HG02678 (cell line): ENCODE results near the gene SENP8.
"Not testable (repeated sequence)": the region's sequence is repeated elsewhere in the genome, so short reads cannot be mapped to it uniquely, and the experiment has no call there.

Experiments used
- ATAC-seq: cut with Tn5 transposase; IDR thresholded peaks from one replicate; pipeline ENCODE4 v1.9.1; 2021; ENCODE audit warnings: mild to moderate bottlenecking, moderate library complexity; ENCODE audit not compliant: unreplicated experiment

The SENP8 gene

DNA sequence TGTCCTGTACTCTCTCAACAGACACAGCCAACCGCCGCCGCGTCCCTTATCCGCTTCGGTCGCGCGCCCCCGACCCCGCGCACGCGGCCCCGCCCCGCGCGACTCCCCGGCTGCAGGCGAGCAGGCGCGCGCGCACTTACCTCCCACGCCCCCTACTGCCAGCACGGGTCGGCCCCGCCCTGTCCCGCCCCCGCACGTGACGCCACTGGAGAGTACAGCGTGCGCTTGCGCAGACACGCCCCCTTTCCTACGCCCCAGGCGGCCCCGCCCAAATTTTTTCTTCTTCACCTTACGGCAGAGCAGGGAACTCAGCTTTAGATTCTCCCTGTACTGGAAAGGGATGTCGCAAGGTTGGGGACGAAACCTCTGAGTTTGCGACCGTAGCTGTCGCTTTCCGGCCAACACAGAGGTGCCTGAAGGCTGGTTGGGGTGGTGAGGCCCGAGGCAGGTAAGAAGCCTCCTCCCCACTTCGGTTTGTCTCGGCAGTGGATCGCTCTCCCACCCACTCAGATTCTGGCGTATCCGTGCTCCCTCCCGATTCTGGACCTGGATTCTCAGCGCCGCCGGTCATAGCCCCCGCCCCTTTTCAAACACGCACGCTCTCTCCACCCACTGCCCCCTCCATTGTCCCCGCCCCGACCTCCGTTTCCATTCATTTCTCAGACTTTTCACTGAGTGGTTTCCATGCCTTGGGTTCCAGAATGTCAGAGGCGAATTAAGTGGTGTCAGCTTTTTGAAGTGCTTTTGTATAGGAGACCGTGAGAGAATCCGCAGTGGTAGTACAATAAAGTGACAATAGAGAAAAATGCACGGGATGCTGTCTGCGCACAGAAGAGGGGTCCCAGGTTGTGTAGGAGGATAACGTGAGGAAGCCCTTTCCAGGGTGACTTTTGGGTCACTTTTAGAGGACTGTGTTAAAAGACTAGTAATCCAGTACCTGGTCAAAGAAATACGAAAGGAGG is at the start of gene SENP8, which contains the start of gene MYO9A:
Gene SENP8 (plus strand): TSS at position 387 of the 962 bp plus-strand sequence. CDS start 21,221 bp downstream, outside the sequence.
Gene MYO9A (minus strand): TSS at position 134 of the 962 bp plus-strand sequence. CDS start 71,587 bp downstream, outside the sequence.
- peak; percentile 67 for ATAC-seq

DNA sequence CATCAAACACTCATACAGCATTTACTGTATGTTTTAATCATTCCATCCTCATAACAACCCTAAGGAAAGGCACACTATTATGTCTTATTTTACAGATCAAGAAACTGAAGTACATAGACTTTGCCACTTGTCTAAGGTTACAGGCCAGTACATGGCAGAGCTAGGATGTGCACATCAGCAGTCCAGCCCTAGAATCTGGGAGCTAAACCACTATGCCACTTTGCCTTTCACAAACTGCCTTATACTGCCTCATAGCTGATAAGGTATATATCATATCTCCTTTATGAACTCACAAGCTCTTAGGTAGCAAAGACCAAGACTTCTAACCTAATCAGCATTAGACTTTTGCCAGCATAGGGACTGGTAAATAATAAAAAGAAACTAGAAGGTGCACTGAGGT is 49.3 kb upstream of the SENP8 start:
- no peak for ATAC-seq

DNA sequence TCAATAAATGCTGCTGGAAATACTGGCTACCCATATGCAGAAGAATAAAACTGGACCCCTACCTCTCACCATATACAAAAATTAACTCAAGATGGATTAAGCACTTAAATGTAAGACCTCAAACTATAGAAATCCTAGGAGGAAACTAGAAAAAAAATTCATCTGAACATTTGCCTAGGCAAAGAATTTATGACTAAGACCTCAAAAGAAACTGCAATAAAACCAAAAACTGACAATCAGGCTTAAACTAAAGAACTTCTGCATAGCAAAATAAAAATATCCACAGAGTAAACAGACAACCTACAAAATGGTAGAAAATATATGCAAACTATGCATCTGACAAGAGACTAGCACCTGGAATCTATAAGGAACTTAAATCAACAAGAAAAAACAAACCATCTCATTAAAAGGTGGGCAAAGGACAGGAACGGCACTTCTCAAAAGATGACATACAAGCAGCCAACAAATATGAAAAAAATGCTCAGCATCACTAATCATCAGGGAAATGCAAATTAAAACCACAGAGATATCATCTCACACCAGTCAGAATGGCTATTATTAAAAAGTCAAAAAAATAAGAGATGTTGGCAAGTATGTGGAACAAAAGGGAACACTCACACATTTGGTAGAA is 47.3 kb upstream of the SENP8 start:
- no peak for ATAC-seq

DNA sequence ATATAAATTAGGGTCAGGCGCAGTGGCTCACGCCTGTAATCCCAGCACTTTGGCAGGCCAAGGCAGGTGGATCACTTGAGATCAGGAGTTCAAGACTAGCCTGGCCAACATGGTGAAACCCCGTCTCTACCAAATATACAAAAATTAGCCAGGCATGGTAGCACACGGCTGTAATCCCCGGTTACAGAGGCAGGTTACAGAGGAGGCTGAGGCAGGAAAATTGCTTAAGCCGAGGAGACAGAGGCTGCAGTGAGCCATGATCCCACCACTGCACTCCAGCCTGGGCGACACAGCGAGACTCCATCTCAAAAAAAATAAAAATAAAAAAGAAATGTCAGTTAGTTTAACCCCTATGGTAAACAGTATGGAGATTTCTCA is 46.8 kb upstream of the SENP8 start:
- ATAC-seq: not testable (repeated sequence)

DNA sequence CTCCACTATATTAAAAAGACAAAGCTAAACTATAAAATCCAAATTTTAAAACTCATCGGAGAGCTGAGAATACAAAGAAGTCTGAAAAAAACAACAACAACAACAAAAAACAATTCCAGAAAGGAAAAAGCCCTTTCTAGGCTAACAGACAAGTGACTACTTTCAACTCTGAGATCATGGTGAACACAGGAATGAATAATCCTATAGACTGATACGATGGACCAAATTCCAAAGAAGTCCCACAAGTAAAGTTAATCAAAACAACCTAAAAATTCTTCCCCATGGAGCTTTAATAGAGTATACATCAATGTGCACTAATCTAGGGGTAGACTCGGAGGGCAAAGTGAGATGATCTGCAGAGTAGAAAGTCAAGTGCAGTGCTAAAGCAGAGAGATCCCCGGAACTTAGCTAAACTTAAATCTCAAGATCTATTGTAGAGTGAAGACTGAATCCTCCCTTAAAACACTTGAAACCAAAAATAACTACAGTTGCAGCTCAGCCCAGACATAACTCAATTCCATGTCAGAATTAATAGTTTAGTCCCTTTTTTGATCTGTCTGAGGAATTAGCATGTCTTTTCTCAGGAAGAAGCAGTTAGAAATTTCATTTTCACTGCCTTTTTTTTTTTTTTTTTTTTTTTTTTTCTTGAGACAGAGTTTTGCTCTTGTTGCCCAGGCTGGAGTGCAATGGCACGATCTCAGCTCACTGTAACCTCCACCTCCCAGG is 43.7 kb upstream of the SENP8 start:
- ATAC-seq: no peak

DNA sequence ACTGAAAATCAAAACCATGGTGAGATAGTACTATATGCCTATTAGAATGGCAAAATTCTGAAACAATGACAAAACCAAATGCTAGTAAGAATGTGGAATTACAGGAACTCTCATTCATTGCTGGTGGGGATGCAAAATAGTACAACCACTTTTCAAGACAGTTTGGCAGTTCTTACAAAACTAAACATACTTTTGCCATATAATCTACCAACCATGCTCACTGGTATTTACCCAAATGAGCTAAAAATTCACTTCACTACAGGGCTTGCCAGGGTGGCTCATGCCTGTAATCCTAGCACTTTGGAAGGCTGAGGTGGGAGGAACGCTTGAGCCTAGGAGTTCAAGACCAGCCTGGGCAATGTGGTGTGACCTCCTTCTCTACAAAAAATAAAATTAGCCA is 40.3 kb upstream of the SENP8 start:
- no peak for ATAC-seq

DNA sequence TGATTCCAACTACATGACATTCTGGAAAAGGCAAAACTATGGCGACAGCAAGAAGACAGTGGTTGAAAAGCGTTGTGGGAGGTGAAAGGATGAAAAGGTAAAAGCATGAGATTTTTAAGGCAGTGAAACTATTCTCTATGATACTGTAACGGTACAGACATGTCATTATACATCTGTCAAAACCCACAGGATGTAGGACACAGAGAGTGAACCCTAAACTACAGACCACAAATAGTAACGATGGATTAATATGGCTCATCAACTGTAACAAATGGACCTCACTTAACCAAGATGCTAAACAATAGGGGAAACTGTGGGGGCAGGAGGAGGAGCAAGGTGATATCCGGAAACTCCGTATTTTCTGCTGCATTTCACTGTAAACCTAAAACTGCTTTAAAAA is 39.3 kb upstream of the SENP8 start:
- peak; percentile 62 for ATAC-seq

DNA sequence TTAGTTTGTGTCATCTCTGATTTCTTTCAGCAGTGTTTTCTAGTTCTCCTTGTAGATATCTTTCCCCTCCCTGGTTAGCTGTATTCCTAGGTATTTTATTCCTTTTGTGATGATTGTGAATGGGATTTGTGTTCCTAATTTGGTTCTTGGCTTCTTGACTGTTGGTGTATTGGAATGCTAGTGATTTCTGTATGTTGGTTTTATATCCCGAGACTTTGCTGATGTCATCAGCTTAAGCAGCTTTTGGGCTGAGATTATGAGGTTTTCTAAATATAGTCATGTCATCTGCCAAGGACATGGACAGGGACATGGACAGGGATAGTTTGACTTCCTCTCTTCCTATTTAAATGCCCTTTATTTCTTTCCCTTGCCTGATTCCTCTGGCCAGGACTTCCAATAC is 36.0 kb upstream of the SENP8 start:
- no peak for ATAC-seq

DNA sequence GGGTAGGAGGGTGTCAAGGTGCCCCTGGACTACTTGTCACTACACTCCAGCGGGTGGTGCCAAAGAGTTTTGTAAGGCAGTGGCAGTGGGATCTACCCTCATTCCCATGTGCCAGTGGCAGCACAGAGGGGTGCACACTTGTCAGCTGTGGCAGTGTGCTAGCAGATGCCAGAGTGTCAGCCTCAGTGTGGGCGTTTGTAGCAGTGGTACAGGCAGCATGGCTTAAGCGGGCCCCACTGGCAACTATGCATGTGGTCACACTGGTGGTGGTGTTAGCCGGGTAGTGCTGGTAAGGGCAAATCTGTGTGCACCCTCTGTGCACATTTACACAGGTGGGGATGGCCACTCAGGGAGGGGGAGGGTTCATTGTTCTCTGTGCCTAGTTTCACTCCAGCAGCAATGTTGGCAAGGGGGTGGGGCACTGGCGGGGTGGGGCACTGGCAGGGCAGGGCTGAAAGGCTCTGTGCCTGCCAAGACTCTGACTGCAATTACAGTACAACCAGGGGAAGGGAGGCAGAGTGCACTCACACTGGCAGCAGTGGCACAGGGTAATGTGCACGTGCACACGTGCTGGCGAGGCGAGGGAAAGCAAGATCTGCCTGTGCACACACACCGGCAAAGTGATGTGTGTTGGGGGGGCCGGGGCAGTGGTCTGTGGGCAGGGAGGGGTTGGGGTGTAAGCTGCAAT is 32.0 kb upstream of the SENP8 start:
- no peak for ATAC-seq

DNA sequence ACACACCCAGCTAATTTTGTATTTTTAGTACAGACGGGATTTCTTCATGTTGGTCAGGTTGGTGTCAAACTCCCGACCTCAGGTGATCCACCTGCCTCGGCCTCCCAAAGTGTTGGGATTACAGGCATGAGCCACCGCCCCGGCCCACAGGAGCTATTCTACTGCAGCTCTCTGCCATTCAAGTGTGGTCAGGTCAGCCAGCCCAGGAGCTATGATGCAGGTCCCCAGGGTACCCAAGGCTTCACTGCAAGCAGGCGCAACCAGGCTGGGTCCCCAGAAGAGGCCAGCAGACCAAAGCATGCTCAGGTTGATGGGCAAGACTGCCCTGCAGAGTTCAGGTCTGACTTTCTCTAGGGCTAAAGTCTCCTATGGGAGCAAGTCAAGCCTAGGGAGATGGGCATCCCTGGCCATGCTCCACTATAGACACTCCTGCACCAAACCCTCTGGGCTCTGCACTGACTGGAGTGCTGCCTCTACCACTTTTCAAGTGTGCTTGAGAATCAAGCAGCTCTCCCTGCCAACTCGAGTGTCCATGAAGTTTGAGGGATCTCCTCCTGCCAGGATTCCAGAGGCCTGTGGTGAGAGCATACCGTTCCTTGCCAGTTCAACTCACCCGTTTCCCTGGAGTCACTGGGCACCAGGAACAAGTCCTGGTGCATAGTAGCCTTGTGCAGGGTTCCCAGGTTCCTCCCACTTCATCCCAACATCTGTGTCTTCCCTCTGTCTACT is 31.1 kb upstream of the SENP8 start:
- ATAC-seq: no peak

DNA sequence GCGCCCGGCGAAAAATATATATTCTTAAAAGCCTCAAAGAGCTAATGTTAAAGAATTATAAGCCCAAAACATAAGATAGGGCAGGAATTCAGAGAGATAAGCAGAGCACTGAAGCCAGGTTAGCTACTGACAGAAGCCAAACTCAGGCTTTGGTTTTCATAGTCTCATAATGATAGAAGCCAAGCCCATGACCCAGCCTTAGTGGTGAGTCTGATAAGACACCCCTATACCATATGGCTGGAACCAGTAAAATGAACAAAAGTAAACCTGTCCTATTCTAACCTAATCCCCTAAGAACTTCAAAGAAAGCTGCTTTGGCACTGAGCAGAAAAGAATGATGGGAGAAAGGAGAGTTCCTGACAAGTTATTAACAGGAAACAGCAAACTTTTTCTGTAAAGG is 26.2 kb upstream of the SENP8 start:
- no peak for ATAC-seq

DNA sequence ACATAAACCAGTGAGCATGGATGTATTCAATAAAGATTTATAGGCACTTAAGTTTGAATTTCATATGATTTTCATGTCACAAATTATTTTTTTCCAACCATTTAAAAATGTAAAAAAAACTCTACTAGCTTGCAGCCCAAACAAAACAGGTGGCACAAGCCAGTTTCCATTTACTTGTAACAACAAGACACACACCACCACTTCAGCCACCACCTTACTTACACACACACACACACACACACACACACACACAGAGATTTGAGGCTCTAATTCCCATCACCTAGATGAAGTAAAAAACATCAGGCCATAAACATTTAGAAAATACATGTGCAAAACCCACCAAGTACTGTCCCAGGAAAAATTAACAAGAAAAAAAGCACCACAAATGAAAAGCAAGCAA is 25.5 kb upstream of the SENP8 start:
- no peak for ATAC-seq

DNA sequence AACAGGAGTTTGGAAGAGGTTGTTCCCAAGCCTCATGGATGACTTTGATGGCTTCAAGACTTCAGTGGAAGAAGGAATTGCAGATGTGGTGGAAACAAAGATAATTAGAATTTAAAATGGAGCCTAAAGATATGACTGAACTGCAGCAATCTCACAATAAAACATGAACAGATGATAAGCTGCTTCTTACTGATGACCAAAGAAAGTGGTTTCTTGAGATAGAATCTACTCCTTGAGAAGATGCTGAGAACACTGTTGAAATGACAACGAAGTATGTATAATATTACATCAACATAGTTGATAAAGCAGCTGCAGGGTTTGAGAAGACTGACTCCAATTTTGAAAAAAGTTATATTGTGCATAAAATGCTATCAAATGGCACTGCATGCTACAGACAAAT is 21.4 kb upstream of the SENP8 start:
- no peak for ATAC-seq

DNA sequence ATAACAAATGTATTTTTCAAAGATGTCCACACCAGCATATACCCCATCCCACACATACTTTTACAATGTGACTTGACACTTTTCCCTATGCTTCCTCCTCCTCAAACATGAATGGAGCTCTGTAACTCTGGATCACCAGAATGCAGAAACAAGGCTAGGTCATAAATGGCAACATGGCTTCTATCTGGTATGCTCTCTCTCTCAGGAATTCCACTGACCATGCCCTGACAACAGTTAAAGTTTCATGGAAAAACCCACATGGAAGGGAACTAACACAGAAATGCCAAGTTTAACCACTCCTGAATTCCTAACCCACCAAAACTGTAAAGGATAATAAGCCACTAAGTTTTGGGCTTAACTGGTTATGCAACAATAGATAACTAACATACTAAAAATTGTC is 20.2 kb upstream of the SENP8 start:
- ATAC-seq: no peak

DNA sequence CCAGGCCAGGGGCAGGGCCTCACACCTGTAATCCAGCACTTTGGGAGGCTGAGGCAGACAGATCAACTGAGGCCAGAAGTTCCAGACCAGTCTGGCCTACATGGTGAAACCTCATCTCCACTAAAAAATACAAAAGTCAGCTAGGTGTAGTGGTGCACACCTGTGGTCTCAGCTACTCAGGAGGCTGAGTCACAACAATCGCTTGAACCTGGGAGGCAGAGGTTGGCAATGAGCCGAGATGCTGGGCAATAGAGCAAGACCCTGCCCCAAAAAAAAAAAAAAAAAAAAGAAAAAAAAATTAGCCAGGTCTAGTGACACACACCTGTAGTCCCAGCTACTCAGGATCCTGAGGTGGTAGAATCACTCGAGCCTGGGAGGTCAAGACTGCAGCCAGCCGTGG is 19.0 kb upstream of the SENP8 start:
- ATAC-seq: no peak

DNA sequence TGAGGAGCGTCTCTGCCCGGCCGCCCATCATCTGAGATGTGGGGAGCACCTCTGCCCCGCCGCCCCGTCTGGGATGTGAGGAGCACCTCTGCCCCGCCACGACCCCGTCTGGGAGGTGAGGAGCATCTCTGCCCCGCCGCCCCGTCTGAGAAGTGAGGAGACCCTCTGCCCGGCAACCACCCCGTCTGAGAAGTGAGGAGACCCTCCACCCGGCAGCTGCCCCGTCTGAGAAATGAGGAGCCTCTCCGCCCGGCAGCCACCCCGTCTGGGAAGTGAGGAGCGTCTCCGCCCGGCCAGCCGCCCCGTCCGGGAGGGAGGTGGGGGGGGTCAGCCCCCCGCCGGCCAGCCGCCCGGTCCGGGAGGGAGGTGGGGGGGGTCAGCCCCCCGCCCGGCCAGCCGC is 17.7 kb upstream of the SENP8 start:
- not testable (repeated sequence) for ATAC-seq

DNA sequence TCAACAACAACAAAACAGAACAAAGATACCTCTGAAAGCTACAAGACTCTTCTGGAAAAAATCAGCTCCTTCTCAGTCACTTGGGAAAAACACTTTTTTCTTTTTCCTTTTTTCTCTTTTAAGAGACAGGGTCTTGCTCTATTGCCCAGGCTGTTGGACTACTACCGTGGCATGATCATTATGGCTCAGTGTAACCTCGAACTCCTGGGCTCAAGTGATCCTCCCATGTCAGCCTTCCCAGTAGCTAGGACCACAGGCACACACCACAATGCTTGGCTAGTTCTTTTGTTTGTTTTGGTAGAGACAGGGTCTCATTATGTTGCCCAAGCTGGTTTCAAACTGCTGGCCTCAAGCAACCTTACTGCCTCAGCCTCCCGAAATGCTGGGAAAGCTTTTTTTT is 13.1 kb upstream of the SENP8 start:
- ATAC-seq: no peak

DNA sequence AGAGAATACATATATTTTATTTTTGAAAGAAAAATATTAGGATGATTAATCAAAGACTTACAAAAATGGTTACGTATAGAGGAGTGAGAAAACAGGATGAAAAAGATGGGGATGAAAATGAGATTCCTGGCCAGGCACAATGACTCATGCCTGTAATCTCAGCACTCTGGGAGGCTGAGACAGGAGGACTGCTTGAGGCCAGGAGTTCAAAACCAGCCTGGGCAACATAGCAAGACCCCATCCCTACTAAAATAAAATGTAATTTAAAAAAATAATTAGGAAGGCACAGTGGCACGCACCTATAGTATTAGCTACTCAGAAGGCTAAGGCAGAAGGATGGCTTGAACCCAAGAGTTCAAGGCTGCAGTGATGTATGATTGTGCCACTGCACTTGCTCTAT is 12.1 kb upstream of the SENP8 start:
- ATAC-seq: no peak

DNA sequence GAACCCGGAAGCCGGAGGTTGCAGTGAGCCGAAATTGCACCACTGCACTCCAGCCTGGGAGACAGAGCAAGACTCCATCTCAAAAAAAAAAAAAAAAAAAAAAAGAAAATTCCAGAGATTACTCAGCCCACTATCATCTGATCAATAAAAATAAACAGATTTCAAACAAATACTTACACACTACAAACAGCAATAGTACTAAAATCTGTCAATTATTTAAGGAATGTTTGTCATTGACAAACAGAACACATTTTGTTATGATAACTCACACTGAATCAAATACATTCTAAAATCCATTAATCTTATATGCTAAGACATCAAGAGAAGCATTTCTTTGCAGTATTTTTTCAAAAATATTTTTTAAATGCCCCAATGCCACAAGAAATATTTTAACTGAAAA is 7.8 kb upstream of the SENP8 start:
- ATAC-seq: no peak

DNA sequence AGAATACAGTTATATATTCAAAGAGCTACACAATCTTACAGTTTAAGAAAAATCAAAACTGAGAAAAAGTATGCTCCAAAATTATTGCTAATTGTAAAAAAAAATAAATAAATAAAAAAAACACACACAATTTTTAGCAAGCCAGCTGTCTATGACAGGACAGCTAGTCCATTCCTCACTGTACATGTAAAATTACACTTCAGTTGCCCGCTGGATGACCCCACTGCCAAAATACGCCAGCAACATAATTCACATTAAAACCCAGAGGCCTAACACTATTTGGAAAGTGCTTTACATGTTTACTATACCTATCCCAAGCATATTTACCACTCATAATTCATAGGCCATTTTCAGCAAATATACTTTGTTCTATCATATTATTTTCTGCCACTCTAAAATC is 6.1 kb upstream of the SENP8 start:
- ATAC-seq: no peak
